ENCODE measurements around the gene P2RX7.
A peak's percentile ranks its signal among the peaks of the same experiment; 100 is the strongest.

P2RX7 gene

DNA sequence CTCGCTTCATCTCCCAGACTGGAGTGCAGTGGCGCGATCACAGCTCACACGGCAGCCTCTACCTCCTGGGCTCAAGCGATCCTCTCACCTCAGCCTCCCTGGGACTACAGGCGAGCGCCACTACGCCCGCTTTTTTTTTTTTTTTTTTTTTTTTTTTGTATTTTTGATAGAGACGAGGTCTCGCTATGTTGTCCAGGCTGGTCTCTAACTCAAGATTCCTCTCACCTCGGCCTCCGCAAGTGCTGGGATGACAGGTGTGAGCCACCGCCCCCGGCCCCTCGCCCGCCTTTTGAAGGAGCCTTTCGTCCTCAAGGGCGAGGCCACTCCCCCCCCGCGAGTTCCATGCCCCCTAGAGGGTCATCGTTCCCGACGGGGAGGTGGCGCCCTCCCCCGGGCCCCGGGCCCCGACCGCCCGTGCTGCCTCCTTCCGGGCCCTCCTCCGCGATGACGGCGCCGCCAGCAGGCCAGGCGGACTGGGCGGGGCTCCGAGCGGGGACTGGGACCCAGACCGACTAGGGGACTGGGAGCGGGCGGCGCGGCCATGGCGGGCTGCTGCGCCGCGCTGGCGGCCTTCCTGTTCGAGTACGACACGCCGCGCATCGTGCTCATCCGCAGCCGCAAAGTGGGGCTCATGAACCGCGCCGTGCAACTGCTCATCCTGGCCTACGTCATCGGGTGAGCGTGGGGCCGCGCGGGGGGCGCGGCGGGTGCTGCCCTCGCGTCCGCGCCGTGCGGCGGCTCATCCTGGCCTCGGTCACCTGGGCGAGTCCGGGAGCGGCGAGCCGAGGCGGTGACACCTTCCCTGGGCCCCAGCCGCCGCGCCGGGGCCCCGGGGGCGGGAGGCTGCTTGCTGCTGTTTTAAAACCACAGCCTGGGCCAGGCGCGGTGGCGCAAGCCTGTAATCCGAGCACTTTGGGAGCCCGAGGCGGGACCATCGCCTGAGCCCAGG, 77.2 kb downstream of the P2RX7 start, which contains the start of gene P2RX4:
Gene P2RX4, plus strand, starts transcription at position 506 of the 949 bp plus-strand sequence. Its CDS starts 36 bp downstream, at position 542.
- H3K4me3 ChIP-seq (ENCODE audit: low read length), result peak within 1 kb of the TSS; percentile 69
- TF ChIP-seq ZNF274 (IDR thresholded peaks at IDR 0.05; ENCODE audit: low read depth, low read length), result no peak

DNA sequence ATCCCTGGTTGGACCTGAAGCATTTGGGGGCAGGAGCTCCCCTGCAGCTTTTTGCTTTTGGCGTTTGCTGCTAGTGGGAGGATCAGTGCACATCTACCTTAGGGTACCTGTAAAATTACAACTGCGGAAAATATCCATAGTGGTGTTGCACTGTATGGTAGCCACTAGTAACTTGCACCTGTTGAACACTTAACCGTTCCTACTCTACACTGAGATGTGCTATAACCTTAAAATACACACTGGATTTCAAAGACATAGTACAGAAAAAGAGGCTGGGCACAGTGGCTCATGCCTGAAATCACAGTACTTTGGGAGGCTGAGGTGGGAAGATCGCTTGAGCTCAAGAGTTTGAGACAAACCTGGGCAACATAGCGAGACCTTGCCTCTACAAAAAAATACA, 80.2 kb downstream of the P2RX7 start:
- TF ChIP-seq ZNF274 (IDR thresholded peaks at IDR 0.05; ENCODE audit: low read depth, low read length), result no peak
- H3K4me3 ChIP-seq (ENCODE audit: low read length), result no peak overlapping the region

- TF ChIP-seq ZNF274 (IDR thresholded peaks at IDR 0.05; ENCODE audit: low read depth, low read length), result no peak
- no peak overlapping the region for H3K4me3 ChIP-seq (ENCODE audit: low read length)
These were observed 81.6 kb downstream of the P2RX7 start for GRCh38 chr12:121214166-121214777.

- no peak for TF ChIP-seq ZNF274 (IDR thresholded peaks at IDR 0.05; ENCODE audit: low read depth, low read length)
- no peak overlapping the region for H3K4me3 ChIP-seq (ENCODE audit: low read length)
These were observed 82.4 kb downstream of the P2RX7 start for GRCh38 chr12:121214855-121215745.

- no peak for TF ChIP-seq ZNF274 (IDR thresholded peaks at IDR 0.05; ENCODE audit: low read depth, low read length)
- H3K4me3 ChIP-seq (ENCODE audit: low read length), result no peak overlapping the region
These were observed 83.4 kb downstream of the P2RX7 start for GRCh38 chr12:121216102-121216501.

DNA sequence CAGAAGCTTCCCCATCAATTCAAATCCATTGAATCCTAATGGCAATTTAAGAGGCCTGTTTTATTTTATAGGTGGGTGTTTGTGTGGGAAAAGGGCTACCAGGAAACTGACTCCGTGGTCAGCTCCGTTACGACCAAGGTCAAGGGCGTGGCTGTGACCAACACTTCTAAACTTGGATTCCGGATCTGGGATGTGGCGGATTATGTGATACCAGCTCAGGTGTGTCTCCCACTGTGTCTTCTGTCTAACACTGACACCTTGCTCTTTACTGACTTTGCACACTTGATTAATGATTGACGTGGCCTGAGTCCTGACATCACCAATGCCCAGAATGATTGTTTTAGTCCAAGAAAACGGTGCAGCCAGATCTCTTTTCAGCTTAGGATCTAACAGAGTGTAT, 84.4 kb downstream of the P2RX7 start:
- TF ChIP-seq ZNF274 (IDR thresholded peaks at IDR 0.05; ENCODE audit: low read depth, low read length), result no peak
- H3K4me3 ChIP-seq (ENCODE audit: low read length), result no peak overlapping the region

DNA sequence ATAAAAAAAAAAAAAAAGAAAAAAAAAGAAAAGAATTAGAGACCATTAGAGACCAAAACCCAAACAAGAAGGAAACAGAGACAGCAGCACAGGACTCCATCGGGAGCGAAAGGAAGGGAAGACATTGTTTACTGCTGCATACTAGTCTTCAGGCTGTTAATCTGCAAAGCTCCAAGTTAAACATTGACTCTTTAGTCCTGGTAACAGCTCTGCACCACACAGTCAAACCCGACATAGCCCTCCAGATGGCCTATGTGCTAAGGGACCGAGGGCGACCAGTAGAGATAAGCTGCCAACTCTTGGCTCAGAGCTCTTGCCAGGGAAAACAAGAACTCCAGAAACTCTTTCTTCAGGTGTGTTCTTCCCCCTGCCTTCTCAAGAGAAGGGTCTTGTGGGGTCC, 85.1 kb downstream of the P2RX7 start:
- H3K4me3 ChIP-seq (ENCODE audit: low read length), result no peak overlapping the region
- no peak for TF ChIP-seq ZNF274 (IDR thresholded peaks at IDR 0.05; ENCODE audit: low read depth, low read length)

- no peak for TF ChIP-seq ZNF274 (IDR thresholded peaks at IDR 0.05; ENCODE audit: low read depth, low read length)
These were observed 86.1 kb downstream of the P2RX7 start for GRCh38 chr12:121218588-121219352.

DNA sequence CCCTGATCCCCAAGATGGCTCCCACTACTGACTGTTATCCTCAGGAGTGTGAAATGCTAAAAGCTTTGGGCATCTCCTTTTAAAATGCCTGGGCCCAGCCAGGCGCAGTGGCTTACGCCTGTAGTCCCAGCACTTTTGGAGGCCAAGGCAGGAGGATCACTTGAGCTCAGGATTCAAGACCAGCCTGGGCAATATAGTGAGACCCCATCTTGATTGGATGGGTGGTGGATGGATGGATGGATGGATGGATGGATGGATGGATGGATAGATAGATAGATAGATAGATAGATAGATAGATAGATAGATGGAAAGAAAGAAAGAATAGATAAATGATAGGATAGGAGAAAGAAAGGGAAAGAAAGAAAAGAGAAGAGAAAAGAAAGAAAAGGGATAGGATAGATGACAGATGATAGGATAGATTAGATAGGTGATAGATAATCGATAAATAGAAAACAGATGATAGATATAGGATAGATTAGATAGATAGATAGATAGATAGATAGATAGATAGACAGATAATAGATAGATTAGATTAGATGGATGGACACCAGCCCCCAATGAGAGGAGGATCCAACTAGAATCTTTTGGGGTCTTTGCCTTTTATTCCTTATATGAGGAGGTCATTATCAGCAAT, 86.8 kb downstream of the P2RX7 start:
- TF ChIP-seq ZNF274 (IDR thresholded peaks at IDR 0.05; ENCODE audit: low read depth, low read length), result no peak
- no peak overlapping the region for H3K4me3 ChIP-seq (ENCODE audit: low read length)

More at GRCh38 chr12:121218588-121219352, 86.1 kb downstream of the P2RX7 start:
- H3K4me3 ChIP-seq (ENCODE audit: low read length), result no peak overlapping the region

DNA sequence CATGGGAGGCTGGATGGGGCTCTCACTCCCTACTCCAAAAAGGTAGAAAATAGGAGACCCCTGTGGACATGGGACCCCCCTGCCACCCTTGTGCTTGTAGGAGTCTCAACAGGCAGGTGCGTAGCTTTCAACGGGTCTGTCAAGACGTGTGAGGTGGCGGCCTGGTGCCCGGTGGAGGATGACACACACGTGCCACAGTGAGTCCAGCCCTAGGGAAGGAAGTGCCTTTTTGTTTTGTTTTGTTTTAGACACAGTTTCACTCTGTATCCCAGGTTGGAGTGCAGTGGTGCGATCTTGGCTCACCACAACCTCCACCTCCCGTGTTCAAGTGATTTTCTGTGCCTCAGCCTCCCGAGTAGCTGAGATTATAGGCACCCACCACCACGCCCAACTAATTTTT, 90.2 kb downstream of the P2RX7 start:
- no peak for TF ChIP-seq ZNF274 (IDR thresholded peaks at IDR 0.05; ENCODE audit: low read depth, low read length)
- H3K4me3 ChIP-seq (ENCODE audit: low read length), result no peak overlapping the region

- H3K4me3 ChIP-seq (ENCODE audit: low read length), result no peak overlapping the region
- no peak for TF ChIP-seq ZNF274 (IDR thresholded peaks at IDR 0.05; ENCODE audit: low read depth, low read length)
These were observed 90.9 kb downstream of the P2RX7 start for GRCh38 chr12:121223292-121224285.

- TF ChIP-seq ZNF274 (IDR thresholded peaks at IDR 0.05; ENCODE audit: low read depth, low read length), result no peak
- no peak overlapping the region for H3K4me3 ChIP-seq (ENCODE audit: low read length)
These were observed 91.9 kb downstream of the P2RX7 start for GRCh38 chr12:121224591-121224990.
